H9 (cell line): ENCODE measurements around the gene ABT1. TPM values are rescaled to one million over a fixed set of nuclear protein-coding genes. Genes with fewer than 3 reads are reported as not detected.

Experiments
- DNase-seq: peaks from one replicate; pipeline ENCODE4 v3.0.0-alpha.2; 2017
- H2AFZ ChIP-seq: one replicate; pipeline ENCODE4 v1.6.1; 2013; ENCODE audit warnings: mild to moderate bottlenecking, low read length, control low read depth, moderate library complexity
- H2AK5ac ChIP-seq: 2 replicates; pipeline ENCODE4 v1.6.1; 2013; ENCODE audit warnings: low read length, control low read depth, mixed read lengths; ENCODE audit not compliant: insufficient read length
- H2BK120ac ChIP-seq: one replicate; pipeline ENCODE4 v1.6.1; 2013; ENCODE audit warnings: low read depth, mild to moderate bottlenecking, low read length, control low read depth, inconsistent platforms; ENCODE audit not compliant: poor library complexity, severe bottlenecking
- H2BK12ac ChIP-seq: 2 replicates; pipeline ENCODE4 v1.6.1; 2013; ENCODE audit warnings: low read length, control low read depth, mixed read lengths, low read depth; ENCODE audit not compliant: insufficient read length
- H2BK15ac ChIP-seq: 2 replicates; pipeline ENCODE4 v1.6.1; 2013; ENCODE audit warnings: low read depth, low read length, control low read depth
- H2BK20ac ChIP-seq: one replicate; pipeline ENCODE4 v1.6.1; 2013; ENCODE audit warnings: low read depth, mild to moderate bottlenecking, low read length, control low read depth, inconsistent platforms; ENCODE audit not compliant: poor library complexity, severe bottlenecking
- H2BK5ac ChIP-seq: 2 replicates; pipeline ENCODE4 v1.6.1; 2013; ENCODE audit warnings: low read length, control low read depth, mixed read lengths; ENCODE audit not compliant: insufficient read length
- H3K14ac ChIP-seq: 2 replicates; pipeline ENCODE4 v1.6.1; 2013; ENCODE audit warnings: low read length, control low read depth; ENCODE audit not compliant: insufficient read depth
- H3K18ac ChIP-seq: 2 replicates; pipeline ENCODE4 v1.6.1; 2013; ENCODE audit warnings: low read depth, mild to moderate bottlenecking, mixed read lengths, low read length, control low read depth; ENCODE audit not compliant: insufficient read length
- H3K23ac ChIP-seq: 2 replicates; pipeline ENCODE4 v1.6.1; 2013; ENCODE audit warnings: low read length, control low read depth, mixed read lengths, low read depth; ENCODE audit not compliant: insufficient read length
- H3K23me2 ChIP-seq: 2 replicates; pipeline ENCODE4 v1.6.1; 2013; ENCODE audit warnings: low read depth, mild to moderate bottlenecking, mixed read lengths, low read length, control low read depth; ENCODE audit not compliant: insufficient read length, poor library complexity, severe bottlenecking
- H3K27ac ChIP-seq: 2 replicates; pipeline ENCODE4 v1.5.1; 2013; ENCODE audit warnings: low read length, control low read depth, mixed read lengths, low read depth; ENCODE audit not compliant: insufficient read length
- H3K27me3 ChIP-seq: 2 replicates; pipeline ENCODE4 v1.6.1; 2013; ENCODE audit warnings: low read length, control low read depth, inconsistent platforms; ENCODE audit not compliant: insufficient read depth
- H3K4ac ChIP-seq: 2 replicates; pipeline ENCODE4 v1.6.1; 2013; ENCODE audit warnings: low read depth, mild to moderate bottlenecking, control low read depth, inconsistent platforms, low read length, moderate library complexity
- H3K4me1 ChIP-seq: 2 replicates; pipeline ENCODE4 v1.6.1; 2013; ENCODE audit warnings: low read length, control low read depth, inconsistent platforms; ENCODE audit not compliant: insufficient read depth
- H3K4me2 ChIP-seq: 2 replicates; pipeline ENCODE4 v1.6.1; 2013; ENCODE audit warnings: low read length, control low read depth, mixed read lengths; ENCODE audit not compliant: insufficient read length, insufficient read depth
- H3K56ac ChIP-seq: 2 replicates; pipeline ENCODE4 v1.6.1; 2013; ENCODE audit warnings: low read depth, mild to moderate bottlenecking, mixed read lengths, low read length, control low read depth; ENCODE audit not compliant: insufficient read length
- H3K79me1 ChIP-seq: 2 replicates; pipeline ENCODE4 v1.6.1; 2013; ENCODE audit warnings: low read depth, mild to moderate bottlenecking, moderate library complexity, low read length, control low read depth, inconsistent platforms; ENCODE audit not compliant: insufficient read depth, poor library complexity, severe bottlenecking
- H3K79me2 ChIP-seq: 2 replicates; pipeline ENCODE4 v1.6.1; 2013; ENCODE audit warnings: low read length, control low read depth, inconsistent platforms; ENCODE audit not compliant: insufficient read depth
- H3K9ac ChIP-seq: 2 replicates; pipeline ENCODE4 v1.6.1; 2013; ENCODE audit warnings: low read length, control low read depth, mixed read lengths; ENCODE audit not compliant: insufficient read length; ENCODE audit errors: extremely low read depth
- H3K9me3 ChIP-seq: one replicate; pipeline ENCODE4 v1.6.1; 2013; ENCODE audit warnings: low read depth, low read length, inconsistent platforms; ENCODE audit not compliant: control insufficient read depth
- H3T11ph ChIP-seq: one replicate; pipeline ENCODE4 v1.6.1; 2013; ENCODE audit warnings: mild to moderate bottlenecking, low read length, control low read depth, inconsistent platforms
- H4K20me1 ChIP-seq: one replicate; pipeline ENCODE4 v1.6.1; 2013; ENCODE audit not compliant: control insufficient read depth, insufficient read length, insufficient read depth
- H4K5ac ChIP-seq: 2 replicates; pipeline ENCODE4 v1.6.1; 2013; ENCODE audit warnings: low read depth, mild to moderate bottlenecking, mixed read lengths, low read length, control low read depth; ENCODE audit not compliant: insufficient read length
- H4K8ac ChIP-seq: replicated peaks from 2 replicates; pipeline ENCODE4 v1.6.1; 2013; ENCODE audit warnings: low read length, control low read depth, mixed read lengths, low read depth; ENCODE audit not compliant: insufficient read length
- H4K91ac ChIP-seq: 2 replicates; pipeline ENCODE4 v1.6.1; 2013; ENCODE audit warnings: low read depth, mild to moderate bottlenecking, moderate library complexity, mixed read lengths, low read length, control low read depth; ENCODE audit not compliant: insufficient read length
- H3K27ac Mint-ChIP-seq, 3 experiments: 2 replicates in 2 of 3; 3 replicates in 1 of 3; pipeline ENCODE4 v1.8.0; 2020 to 2021; ENCODE audit warnings: mixed read lengths in 3 of 3, mild to moderate bottlenecking in 1 of 3, moderate library complexity in 1 of 3
- H3K27me3 Mint-ChIP-seq: 2 replicates; pipeline ENCODE4 v1.8.0; 2021; ENCODE audit warnings: low read depth, mild to moderate bottlenecking, moderate library complexity, mixed read lengths
- H3K36me3 Mint-ChIP-seq, 3 experiments: 2 replicates in 2 of 3; 3 replicates in 1 of 3; pipeline ENCODE4 v1.8.0; 2020 to 2021; ENCODE audit warnings: low read depth in 3 of 3, mixed read lengths in 3 of 3; ENCODE audit not compliant: insufficient read depth in 1 of 3
- H3K4me1 Mint-ChIP-seq, 2 experiments: 2 replicates each; pipeline ENCODE4 v1.8.0; 2020; ENCODE audit warnings: mixed read lengths in 2 of 2
- H3K4me3 Mint-ChIP-seq, 2 experiments: 2 replicates in 1 of 2; 3 replicates in 1 of 2; pipeline ENCODE4 v1.8.0; 2020 to 2021; ENCODE audit warnings: mild to moderate bottlenecking in 2 of 2, mixed read lengths in 2 of 2, moderate library complexity in 1 of 2
- H3K9me3 Mint-ChIP-seq, 2 experiments: 2 replicates in 1 of 2; 3 replicates in 1 of 2; pipeline ENCODE4 v1.8.0; 2020; ENCODE audit warnings: mild to moderate bottlenecking in 2 of 2, mixed read lengths in 2 of 2, moderate library complexity in 1 of 2
- WGBS: extraction: QIAGEN DNeasy Blood & Tissue Kit; methylation state at CpG from one replicate; pipeline ENCODE4 v1.1.7; 2013; ENCODE audit warnings: missing lambda C conversion rate, low lambda C conversion rate, mixed read lengths; ENCODE audit not compliant: insufficient read length; ENCODE audit errors: extremely low coverage; 5-methylcytosine and 5-hydroxymethylcytosine counted together
- total RNA-seq: library from RNA; stranded (reverse); gene quantifications from 2 replicates; pipeline ENCODE4 v1.2.1, GENCODE V29; 2021
- TF ChIP-seq, protein P1 (sequence below): fragments of 200-600 bp; sonication (generic); conservative IDR thresholded peaks from 3 replicates; pipeline ENCODE4 v1.8.0; 2021; ENCODE audit warnings: antibody characterized with exemption, mild to moderate bottlenecking

Gene ABT1
- total RNA-seq, 1 experiment from 2014 or later, result 26.4 TPM

DNA sequence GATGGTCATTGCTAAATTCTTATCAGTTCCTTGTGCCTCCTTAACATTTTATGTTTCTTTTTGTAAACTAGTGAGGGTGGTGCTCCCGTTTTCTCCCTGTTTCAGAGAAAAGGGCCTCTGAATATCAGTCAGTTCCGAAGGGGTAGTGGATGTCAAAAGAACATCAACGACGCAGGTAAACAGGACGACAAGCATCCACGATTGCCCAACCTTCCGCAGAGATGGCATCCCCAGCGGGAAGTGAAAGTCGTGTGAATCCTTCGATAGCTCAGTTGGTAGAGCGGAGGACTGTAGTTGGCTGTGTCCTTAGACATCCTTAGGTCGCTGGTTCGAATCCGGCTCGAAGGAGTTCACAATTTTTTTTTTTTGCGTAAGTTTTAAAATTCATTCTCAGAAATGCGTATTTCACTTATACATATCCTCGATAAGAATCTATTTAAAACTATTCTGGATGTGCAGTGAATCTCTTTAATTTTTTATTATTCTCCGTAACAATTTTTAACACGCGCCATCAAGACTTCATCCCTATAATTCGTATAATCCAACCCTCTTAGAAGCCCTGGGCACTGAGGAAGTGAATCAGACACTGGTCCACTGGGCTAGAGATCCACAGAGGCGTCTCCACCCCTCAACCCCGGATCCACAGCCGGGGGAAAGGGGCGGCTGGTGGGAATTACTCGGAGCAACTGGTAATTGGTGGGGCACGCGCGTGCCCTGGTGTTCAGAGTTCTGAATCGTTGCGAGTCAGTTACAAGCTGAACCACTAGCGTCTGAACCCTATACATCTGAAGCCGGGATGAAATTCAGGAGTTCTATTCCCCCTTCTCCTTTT lies 27.9 kb upstream of the ABT1 start:
- Histone ChIP-seq H3K27ac (no peak overlapping the region), H4K5ac (no peak overlapping the region), H3K4me1 (no peaks in the 10 kb centered on the region), H3K4me2 (peak overlapping the region; percentile 87), H3K23ac (no peak overlapping the region), H3K18ac (no peak overlapping the region), H3K79me2 (no peaks in the 10 kb centered on the region), H2AK5ac (no peak overlapping the region), H3K4ac (no peak overlapping the region), H3K14ac (no peak overlapping the region), H4K8ac (no peak overlapping the region), H3K27me3 (no peaks in the 10 kb centered on the region), H4K20me1 (no peaks in the 10 kb centered on the region), H2AFZ (no peak overlapping the region), H2BK15ac (no peak overlapping the region), H3K79me1 (no peaks in the 10 kb centered on the region), H2BK120ac (no peak overlapping the region), H2BK12ac (no peak overlapping the region), H3K9ac (peak overlapping the region; percentile 23), H3T11ph (no peak overlapping the region), H3K23me2 (peaks cover 3% of the 10 kb centered on the region), H2BK5ac (no peak overlapping the region), H3K9me3 (no peaks in the 10 kb centered on the region), H4K91ac (no peak overlapping the region), H2BK20ac (no peak overlapping the region), H3K56ac (no peak overlapping the region)
- Mint-ChIP-seq H3K36me3 (no peaks in the 10 kb centered on the region; a peak in 1 of 7 replicates), H3K27ac (peak overlapping the region in 1 of 3 experiments; percentile 75; a peak in 2 of 7 replicates), H3K4me3 (peak overlapping the region; percentile 93 to 98), H3K4me1 (peaks cover 4 to 5% of the 10 kb centered on the region in 2 experiments; a peak in 2 of 4 replicates), H3K9me3 (peaks cover 2 to 10% of the 10 kb centered on the region in 2 experiments; a peak in 2 of 5 replicates), H3K27me3 (peaks cover 3% of the 10 kb centered on the region; the same call in 1 of the 2 replicates)
- TF ChIP-seq, protein P1, sequence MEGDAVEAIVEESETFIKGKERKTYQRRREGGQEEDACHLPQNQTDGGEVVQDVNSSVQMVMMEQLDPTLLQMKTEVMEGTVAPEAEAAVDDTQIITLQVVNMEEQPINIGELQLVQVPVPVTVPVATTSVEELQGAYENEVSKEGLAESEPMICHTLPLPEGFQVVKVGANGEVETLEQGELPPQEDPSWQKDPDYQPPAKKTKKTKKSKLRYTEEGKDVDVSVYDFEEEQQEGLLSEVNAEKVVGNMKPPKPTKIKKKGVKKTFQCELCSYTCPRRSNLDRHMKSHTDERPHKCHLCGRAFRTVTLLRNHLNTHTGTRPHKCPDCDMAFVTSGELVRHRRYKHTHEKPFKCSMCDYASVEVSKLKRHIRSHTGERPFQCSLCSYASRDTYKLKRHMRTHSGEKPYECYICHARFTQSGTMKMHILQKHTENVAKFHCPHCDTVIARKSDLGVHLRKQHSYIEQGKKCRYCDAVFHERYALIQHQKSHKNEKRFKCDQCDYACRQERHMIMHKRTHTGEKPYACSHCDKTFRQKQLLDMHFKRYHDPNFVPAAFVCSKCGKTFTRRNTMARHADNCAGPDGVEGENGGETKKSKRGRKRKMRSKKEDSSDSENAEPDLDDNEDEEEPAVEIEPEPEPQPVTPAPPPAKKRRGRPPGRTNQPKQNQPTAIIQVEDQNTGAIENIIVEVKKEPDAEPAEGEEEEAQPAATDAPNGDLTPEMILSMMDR, result no peak; the same call in 2 of the 3 replicates
- peak; percentile 92 for DNase-seq
- no CpG with 5 or more reads among the region's 34 CpGs for WGBS
